ENCODE results near the gene ARID1B.
A peak's percentile ranks its signal among the peaks of the same experiment; 100 is the strongest.
"Not testable (repeated sequence)": the region's sequence is repeated elsewhere in the genome, so short reads cannot be mapped to it uniquely, and the experiment has no call there.

ARID1B gene

GRCh38 chr6:156972145-156972544, 195.0 kb downstream of the ARID1B start:
- no peak for DNase-seq

DNA sequence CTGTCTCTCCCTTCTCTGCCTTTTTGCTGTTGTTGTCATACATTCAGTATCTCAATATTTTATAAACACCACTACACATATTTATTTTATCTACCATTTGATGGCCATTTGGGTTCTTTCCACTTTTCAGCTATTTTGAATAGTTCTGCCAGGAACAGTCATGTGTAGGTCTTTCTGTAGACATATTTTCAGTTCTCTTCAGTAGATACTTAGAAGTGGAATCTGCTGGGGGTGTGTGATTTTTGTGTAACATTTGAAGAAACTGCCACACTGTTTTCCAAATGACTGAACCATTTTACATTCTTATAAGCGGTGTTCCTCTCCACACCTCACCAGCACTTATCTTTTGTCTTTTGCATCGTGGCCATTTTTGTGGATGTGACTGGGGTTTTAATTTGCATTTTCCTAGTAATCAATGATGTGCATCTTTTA, 197.7 kb downstream of the ARID1B start:
- DNase-seq, result no peak

DNA sequence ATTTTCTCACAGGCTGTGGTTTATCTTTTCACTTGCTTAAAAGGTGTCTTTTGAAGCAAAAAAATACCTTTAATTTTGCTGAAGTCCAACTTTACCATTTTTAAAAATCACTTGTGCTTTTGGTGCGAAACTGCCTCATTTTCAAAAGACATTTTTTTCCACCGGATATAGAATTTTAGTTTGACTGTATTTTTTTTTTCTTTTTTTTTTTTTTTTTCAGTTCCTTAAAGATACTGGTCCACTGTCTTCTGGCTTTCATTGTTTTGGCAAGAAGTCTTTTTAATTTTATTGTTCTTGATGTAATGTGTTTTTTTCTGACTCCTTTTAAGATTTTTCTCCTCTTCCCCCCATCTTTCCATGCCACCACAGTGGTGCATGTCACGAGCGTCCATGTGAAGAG, 198.2 kb downstream of the ARID1B start:
- no peak for DNase-seq

GRCh38 chr6:156976216-156977127, 199.3 kb downstream of the ARID1B start:
- DNase-seq, result peak; percentile 20

GRCh38 chr6:156977527-156978291, 200.5 kb downstream of the ARID1B start:
- no peak for DNase-seq

GRCh38 chr6:156978948-156979347, 201.8 kb downstream of the ARID1B start:
- DNase-seq, result no peak

DNA sequence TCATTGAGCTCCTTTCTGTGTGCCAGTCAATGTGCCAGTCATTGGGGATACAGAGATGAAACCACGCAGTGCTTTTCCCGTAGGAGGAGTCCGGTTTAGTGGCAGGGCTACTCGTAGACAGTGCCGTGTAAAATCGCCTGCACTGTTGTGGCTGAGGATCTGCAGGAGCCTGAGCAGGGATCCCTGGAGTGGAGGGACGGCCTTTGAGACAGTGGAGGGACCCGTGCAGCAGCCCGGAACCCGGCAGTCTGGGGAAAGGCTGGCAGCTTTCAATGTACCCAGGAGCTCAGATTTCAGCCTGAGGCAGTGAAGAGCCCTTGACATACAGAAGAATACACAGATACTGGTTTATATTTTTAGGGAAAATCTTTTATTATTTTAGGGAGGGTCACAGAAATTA, 203.3 kb downstream of the ARID1B start:
- no peak for DNase-seq

DNA sequence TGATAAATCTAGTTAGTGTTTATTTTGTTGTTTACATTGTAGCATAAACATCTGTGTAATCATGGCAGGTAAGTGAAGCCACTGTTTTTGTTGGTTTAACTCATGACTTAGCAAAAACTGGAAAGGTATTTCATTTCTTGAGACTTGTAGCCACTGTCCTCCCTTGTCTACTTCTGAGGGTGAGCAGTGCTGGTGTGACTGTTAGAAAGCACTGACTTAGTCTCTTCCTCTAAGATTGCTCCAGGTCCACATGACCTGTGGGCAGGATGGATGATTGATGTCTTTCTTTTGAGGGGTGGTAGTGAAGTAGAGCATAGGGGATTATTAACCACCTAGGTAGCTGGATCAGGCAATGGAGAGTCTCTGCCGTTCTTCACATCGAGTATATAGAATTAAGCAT, 203.8 kb downstream of the ARID1B start:
- DNase-seq, result no peak

GRCh38 chr6:156982168-156982567, 205.0 kb downstream of the ARID1B start:
- DNase-seq, result no peak

GRCh38 chr6:156982864-156983263, 205.7 kb downstream of the ARID1B start:
- not testable (repeated sequence) for DNase-seq

- no peak for DNase-seq
Observed at GRCh38 chr6:156984178-156984738, 207.1 kb downstream of the ARID1B start.

DNA sequence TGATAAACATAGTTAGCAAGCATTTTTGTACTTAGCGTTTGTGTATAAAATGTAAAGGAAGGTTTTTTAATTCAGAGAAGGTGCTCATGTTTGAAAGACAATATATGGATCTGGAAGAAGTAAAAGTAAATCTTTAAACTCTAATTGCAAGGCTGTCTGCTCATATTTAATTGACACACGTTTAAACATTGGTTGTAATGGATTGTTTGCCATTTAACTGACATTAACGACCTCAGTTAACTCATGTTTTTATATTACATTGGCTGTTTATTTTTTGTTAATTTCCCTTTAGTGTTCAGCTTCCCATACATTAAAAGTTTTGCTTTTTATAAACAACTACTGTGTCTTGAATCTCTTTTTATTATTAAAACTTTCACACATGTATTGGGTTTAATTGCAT, 208.1 kb downstream of the ARID1B start:
- no peak for DNase-seq

DNA sequence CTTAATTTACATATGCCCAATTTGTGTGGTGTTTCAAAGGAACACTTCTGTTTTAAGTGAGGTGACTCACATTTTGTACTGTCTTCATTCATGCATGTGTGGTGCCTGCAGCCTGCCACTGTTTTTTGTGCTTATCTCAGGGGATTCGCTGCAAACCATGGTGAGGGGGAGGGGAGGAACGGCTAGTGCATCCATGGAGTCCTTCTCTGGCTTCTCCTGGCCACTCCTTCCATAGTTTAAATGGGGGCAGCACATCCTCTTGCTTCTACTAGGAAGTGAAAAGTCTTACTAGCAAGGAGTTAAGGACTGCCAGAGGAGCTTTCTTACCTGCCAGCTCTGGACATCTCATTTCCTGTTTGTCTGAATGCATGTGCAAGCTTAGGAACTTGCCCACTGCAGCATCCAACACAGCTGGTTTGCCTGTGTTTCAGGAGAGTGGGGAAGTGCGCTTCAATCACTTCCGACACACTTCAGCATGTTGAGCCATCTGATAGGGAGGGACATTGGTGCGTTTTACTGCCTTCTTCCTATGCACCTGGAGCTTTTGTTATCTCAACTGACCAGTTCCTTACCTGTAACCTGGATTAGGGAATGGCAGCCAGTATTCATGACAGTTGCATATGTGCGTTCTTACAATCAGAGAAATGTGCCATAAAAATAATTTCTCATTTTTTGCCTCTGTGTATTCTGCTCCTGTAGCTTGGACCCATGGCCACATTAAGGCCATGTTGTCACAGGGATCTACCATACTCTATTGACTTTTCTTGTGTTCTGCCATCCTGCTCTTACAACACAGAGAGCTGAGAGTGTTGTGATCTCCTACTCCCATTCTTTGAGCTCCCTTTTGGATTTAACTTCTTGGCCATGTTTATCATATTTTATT, 211.3 kb downstream of the ARID1B start:
- DNase-seq, result no peak

DNA sequence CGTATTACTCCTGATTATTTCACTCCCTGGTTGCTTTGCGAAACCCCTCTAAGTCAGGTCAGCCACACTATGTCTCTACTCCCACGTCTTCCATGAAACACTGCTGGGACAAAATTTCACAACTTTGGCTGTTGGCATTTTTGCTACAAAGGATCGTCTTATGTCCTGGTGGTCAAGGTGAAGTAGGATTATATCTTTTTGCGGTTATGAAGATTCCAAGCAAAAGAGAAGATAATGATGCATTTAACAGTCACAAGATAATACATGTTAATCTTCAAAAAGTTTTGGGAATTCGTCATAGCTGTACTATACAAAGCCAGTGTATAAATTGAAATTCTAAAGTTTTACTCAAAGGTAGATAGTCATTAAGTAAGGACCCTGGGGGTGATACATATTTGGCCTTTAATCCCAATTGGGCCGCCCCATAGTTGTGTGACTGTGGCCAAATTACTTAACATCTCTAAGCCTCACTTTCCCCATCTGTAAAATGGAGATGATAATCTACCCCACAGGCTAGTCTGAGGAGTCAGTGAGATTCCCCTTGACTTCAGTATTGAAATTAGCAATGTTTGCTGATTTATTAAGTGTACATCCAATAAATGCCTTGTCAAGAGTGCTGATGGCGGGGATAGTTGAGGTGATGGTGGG, 212.1 kb downstream of the ARID1B start:
- no peak for DNase-seq

DNA sequence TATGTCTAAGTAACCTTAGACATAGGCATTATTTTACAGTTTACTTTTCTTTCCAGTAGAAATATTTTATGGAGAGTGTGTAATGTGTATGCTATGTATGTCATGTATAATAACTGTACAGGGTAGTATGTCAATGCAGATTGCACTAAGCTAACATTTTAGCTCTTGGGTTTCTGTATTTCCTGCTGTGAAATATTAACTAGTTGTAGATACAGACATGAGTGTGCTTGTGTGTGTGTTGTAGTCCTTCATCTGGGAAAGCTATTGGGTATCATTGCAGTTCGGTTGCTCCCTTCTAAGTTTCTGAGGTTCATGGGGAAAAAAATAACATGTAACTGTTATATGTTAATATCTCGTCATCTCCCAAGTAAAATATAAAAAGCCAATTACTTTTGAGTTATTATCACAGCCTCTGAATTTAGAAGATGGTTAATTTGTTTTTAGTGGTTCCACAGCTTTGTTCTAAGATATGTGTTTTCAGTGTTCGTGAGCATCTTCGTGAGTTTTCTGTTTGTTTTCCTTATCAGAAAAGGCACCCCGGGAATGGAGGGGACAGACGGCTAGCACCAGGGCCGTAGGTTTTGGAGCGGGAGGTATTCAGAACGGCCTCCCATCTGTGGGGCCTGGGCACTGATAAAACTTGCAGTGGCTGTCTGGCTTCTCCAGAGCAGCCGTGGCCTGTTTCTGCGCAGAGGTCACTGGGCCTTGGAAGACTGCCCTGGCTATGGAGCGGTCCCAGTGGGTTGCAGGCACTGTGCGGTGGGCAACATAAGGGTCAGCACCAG, 215.0 kb downstream of the ARID1B start:
- no peak for DNase-seq

GRCh38 chr6:156993713-156994112, 216.5 kb downstream of the ARID1B start:
- no peak for DNase-seq

- DNase-seq, result no peak
Observed at GRCh38 chr6:156994215-156995076, 217.3 kb downstream of the ARID1B start.

GRCh38 chr6:156995502-156995901, 218.3 kb downstream of the ARID1B start:
- no peak for DNase-seq

DNA sequence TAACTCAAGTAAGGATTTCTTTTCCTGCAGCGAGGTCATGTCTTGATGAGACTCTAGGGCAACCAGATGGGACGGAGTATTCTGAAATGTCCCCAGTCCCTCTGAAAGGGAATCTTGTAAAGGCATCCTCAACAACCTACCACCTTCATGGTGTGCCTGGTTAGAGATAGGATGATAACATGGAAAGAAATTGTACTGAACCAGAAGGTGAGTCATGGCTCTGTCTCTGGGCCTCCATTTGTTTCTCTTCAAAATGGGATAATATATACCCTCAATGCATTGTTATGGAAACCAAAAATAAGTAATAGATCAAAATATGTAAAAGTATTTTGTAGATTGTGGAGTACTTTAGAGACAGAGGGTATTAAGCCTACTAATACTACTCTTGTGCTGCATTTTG, 219.1 kb downstream of the ARID1B start:
- DNase-seq, result no peak

GRCh38 chr6:156998794-156999330, 221.7 kb downstream of the ARID1B start:
- no peak for DNase-seq
